ENCODE results near the gene GIGYF2. TPM values are rescaled to one million over a fixed set of nuclear protein-coding genes. Genes with fewer than 3 reads are reported as not detected.
A peak's percentile ranks its signal among the peaks of the same experiment; 100 is the strongest.
"Not testable (repeated sequence)": the region's sequence is repeated elsewhere in the genome, so short reads cannot be mapped to it uniquely, and the experiment has no call there.

GIGYF2 gene
- polyA plus RNA-seq, 3 donors = 64.8 to 66.7 (median 66.2) TPM

DNA sequence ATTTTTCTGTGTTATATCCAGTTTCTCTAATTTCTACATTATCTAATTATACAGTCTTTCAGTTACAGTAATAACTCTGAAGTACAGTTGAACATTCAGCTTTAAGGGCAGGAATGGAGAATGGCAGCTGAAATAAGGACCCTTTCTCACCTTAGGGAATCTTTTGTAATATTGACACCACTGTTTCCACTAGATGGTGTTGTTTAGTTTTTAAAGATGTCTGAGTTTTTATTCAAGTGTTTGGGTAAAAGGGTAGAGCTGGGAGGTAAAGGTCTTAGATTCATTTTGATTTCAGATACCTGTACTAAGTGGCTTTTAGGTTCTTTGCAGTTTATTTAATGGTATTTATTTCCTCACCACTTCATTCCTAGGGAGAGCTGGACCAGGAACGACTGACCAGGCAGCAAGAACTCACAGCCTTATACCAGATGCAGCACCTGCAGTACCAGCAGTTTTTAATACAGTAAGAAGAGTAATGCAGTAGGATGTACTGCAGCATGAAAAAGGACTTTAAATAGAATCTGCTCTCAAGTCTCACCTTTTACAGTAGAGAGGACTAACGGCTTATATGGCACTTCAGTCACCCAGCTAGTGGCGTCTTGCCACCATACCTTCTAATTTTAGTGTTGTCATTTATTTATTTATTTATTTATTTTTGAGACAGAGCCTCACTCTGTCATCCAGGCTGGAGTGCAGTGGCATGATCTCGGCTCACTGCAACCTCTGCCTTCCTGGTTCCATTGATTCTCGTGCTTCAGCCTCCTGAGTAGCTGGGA, 112.4 kb downstream of the GIGYF2 start:
- DNase-seq (ENCODE audit: low read depth in 3 of 3, low spot score in 2 of 3) = no peak

GRCh38 chr2:232810444-232810843, 113.3 kb downstream of the GIGYF2 start:
- no peak for DNase-seq (ENCODE audit: low read depth in 3 of 3, low spot score in 2 of 3)

GRCh38 chr2:232815569-232815968, 118.4 kb downstream of the GIGYF2 start:
- DNase-seq (ENCODE audit: low read depth in 3 of 3, low spot score in 2 of 3) = no peak

DNA sequence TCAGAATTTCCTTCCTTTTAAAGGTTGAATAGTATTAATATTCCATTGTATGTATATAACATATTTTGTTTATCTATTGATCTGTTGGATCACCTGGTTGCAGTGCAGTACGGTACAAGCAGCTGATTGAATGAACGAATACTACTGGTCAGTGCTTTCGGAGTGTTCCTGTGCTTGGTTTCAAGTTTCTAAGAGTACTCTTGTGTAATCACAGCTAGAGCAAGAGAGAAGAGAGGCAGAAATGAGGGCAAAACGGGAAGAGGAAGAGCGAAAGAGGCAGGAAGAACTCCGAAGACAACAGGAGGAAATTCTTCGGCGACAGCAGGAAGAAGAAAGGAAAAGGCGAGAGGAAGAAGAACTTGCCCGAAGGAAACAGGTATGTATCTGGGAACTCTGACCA, 119.5 kb downstream of the GIGYF2 start:
- peak in 1 of 3 donors; percentile 5 for DNase-seq (ENCODE audit: low read depth in 3 of 3, low spot score in 2 of 3)

GRCh38 chr2:232817756-232818155, 120.6 kb downstream of the GIGYF2 start:
- no peak for DNase-seq (ENCODE audit: low read depth in 3 of 3, low spot score in 2 of 3)

DNA sequence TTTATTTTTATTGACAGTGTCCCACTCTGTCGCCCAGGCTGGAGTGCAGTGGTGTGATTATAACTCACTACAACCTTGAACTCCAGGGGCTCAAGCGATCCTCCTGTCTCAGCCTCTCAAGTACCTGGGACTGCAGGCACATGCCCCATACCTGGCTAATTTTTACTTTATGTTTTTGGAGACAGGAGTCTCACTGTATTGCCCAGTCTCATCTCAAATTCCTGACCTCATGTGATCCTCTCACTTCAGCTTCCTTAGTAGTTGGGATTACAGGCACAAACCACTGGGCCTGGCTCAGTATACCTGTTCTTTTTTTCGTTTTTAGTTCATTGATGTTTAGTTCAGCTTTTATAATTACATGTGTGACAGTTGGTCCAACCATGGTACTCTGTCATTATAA, 132.9 kb downstream of the GIGYF2 start:
- DNase-seq (ENCODE audit: low read depth in 3 of 3, low spot score in 2 of 3) = no peak

- DNase-seq (ENCODE audit: low read depth in 3 of 3, low spot score in 2 of 3) = peak in 1 of 3 donors; percentile 4
Measured at GRCh38 chr2:232831496-232831895, 134.4 kb downstream of the GIGYF2 start.

GRCh38 chr2:232833830-232834229, 136.7 kb downstream of the GIGYF2 start:
- no peak for DNase-seq (ENCODE audit: low read depth in 3 of 3, low spot score in 2 of 3)

DNA sequence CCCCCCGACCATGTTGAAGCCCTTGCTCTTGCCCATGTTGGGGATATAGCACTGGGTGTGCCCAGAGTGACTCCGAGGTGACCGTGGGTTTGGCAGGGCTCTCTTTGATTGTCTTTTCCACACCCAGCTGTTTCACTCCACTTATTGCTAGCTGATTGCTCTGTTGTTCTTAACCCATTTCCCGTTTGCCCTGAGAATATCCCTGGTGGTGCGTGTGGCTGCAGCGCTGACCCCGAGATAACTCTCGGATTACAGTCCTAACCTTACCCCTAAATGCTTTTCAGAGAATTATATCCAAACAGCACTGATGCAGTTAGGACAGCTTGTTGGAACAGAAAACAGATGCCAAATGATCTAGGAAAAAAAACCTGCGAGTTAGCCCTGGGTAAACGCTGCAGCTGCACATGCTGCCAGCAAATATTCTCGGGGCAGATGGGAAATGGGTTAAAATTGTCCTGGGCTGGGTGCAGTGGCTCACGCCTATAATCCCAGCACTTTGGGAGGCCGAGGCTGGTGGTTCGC, 138.6 kb downstream of the GIGYF2 start:
- DNase-seq (ENCODE audit: low read depth in 3 of 3, low spot score in 2 of 3) = no peak

DNA sequence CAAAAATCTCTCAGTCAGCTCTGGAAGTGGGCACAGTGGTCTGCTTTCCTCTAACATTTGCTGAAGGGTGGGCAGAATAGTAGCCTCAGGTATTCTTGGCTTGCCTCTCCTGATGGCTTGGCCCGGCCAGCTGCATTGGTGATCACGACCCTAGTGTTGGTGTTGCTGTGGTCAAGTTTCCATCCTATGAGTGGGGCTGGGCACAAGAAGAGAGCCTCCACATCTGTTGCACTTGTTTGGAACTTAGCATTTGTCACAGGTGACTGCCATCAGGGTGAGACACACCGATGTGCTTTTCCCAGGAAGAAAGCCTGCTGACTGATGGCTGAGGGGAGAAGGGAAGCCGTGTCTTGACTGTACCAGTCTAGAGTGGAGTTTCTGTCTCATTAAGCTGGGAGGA, 139.8 kb downstream of the GIGYF2 start:
- DNase-seq (ENCODE audit: low read depth in 3 of 3, low spot score in 2 of 3) = no peak

DNA sequence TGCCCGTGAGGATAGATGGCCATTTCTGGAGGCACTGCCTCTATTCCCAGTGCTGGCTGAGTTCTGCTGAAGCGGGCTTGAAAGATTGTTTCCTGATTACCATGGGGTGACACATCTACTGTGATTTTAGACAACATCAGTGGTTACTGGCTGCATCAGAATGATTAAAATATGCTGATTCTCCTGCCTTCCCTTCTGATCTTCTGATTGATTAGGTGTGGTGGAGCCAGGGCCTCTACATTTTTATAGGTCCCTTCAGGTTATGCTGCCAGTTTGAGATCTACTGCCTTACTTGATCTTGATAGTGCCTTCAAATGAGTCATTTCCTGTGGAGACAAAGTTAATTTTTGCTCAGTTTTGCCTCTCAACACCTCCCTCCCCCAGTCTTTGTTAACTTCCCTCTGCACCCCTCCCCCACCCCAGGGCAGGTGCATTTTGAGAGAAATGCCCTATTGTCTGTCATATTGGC, 141.3 kb downstream of the GIGYF2 start:
- no peak for DNase-seq (ENCODE audit: low read depth in 3 of 3, low spot score in 2 of 3)

- DNase-seq (ENCODE audit: low read depth in 3 of 3, low spot score in 2 of 3) = no peak
Measured at GRCh38 chr2:232839411-232840079, 142.4 kb downstream of the GIGYF2 start.

DNA sequence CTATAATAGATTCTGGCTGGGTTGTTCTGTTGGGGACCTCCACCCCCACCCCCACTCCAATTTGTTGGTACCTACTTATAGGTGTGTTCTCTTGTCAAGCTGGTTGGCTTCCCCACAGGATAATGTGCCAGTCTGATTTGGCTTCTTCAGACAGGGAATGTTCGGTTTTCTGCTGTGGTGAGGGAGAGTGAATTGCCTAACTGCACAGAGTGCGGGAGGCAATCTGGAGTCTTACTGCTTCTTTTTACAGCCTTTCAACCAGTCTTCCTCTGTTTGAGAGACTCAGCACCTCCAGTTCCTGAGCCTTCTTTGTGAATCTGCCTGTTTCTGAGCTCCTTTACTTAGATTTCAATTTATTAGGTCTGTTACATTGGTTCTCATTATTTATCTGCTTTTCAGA, 145.6 kb downstream of the GIGYF2 start:
- no peak for DNase-seq (ENCODE audit: low read depth in 3 of 3, low spot score in 2 of 3)

- no peak for DNase-seq (ENCODE audit: low read depth in 3 of 3, low spot score in 2 of 3)
Measured at GRCh38 chr2:232843834-232844233, 146.7 kb downstream of the GIGYF2 start.

DNA sequence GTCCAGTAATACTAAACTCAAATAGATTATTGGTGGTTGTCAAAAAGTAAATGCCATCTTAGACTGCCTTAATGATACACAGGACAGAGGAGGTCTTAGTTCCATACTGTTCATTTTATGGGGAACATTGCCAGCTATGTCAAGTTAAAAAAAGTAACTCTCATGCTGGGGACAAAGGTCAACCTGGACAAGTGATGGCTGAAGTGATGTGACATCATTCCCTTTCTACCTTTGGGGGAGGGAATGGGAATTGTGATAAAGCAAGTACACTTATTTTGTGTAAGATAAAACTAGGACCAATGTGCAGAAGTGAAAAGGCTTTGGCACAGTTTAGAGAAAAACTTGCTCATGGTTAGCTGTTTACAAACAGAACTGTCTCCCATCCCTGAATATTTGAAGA, 148.9 kb downstream of the GIGYF2 start:
- no peak for DNase-seq (ENCODE audit: low read depth in 3 of 3, low spot score in 2 of 3)

DNA sequence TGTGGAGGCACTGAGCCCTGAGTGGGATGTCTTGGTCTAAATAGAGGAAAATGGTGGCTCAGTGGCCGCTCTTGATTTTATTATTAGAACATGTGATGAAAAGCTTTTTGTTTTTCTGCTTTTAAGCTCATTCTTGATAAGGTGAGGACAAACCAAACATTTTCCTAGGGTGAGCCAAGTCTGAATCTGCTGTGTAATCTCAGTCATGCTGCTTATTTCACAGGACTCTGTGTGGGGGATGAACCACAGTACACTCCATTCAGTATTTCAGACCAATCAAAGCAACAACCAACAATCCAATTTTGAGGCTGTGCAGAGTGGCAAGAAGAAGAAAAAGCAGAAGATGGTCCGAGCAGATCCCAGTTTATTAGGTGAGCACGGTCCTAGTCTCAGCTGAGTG, 152.9 kb downstream of the GIGYF2 start:
- DNase-seq (ENCODE audit: low read depth in 3 of 3, low spot score in 2 of 3) = no peak

DNA sequence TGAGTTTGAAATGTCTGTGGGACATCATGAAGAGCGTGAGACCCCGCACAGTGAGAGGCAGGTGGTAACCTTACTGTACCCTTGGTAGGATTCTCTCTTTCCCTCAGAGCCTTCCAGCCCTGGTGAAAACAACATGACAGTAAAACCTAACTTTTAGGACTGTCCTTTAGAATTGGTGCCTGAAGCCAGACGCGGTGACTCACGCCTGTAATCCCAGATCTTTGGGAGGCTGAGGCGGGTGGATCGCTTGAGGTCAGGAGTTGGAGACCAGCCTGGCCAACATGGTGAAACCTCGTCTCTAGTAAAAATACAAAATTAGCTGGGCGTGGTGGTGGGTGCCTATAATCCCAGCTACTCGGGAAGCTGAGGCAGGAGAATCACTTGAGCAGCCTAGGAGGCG, 154.9 kb downstream of the GIGYF2 start:
- not testable (repeated sequence) for DNase-seq (ENCODE audit: low read depth in 3 of 3, low spot score in 2 of 3)

- DNase-seq (ENCODE audit: low read depth in 3 of 3, low spot score in 2 of 3) = no peak
Measured at GRCh38 chr2:232852676-232853075, 155.5 kb downstream of the GIGYF2 start.

GRCh38 chr2:232854082-232854481, 157.0 kb downstream of the GIGYF2 start:
- no peak for DNase-seq (ENCODE audit: low read depth in 3 of 3, low spot score in 2 of 3)

- no peak for DNase-seq (ENCODE audit: low read depth in 3 of 3, low spot score in 2 of 3)
Measured at GRCh38 chr2:232857158-232857563, 160.0 kb downstream of the GIGYF2 start.

GRCh38 chr2:232859385-232859916, 162.3 kb downstream of the GIGYF2 start:
- DNase-seq (ENCODE audit: low read depth in 3 of 3, low spot score in 2 of 3) = no peak

Measured in right renal cortex interstitium (tissue), 3 donors.